Upper lobe of left lung (tissue), 4 donors: ENCODE data around the gene DNAAF3.

Experiments
- CTCF ChIP-seq, 6 experiments: fragments of 450-650 bp in 4 of 6; fragments of 200-600 bp in 2 of 6; sonication (generic) in 2 of 6; IDR thresholded peaks; one replicate each; pipeline ENCODE4 v1.5.1; 2016 to 2019; ENCODE audit warnings: antibody characterized with exemption in 6 of 6
- EP300 ChIP-seq, 4 donors: sonication (generic); formaldehyde crosslinking; IDR thresholded peaks; one replicate each; pipeline ENCODE4 v1.5.1; 2017; ENCODE audit warnings: antibody characterized with exemption in 4 of 4, control low read depth in 2 of 4
- POLR2A ChIP-seq, 4 donors: fragments of 450-650 bp; IDR thresholded peaks; one replicate each; pipeline ENCODE4 v1.5.1; 2016 to 2017; ENCODE audit warnings: antibody characterized with exemption in 4 of 4, mild to moderate bottlenecking in 2 of 4
- POLR2AphosphoS5 ChIP-seq, 2 donors: sonication (generic); formaldehyde crosslinking; IDR thresholded peaks; one replicate each; pipeline ENCODE4 v1.5.1; 2017; ENCODE audit warnings: antibody characterized with exemption in 2 of 2

DNA sequence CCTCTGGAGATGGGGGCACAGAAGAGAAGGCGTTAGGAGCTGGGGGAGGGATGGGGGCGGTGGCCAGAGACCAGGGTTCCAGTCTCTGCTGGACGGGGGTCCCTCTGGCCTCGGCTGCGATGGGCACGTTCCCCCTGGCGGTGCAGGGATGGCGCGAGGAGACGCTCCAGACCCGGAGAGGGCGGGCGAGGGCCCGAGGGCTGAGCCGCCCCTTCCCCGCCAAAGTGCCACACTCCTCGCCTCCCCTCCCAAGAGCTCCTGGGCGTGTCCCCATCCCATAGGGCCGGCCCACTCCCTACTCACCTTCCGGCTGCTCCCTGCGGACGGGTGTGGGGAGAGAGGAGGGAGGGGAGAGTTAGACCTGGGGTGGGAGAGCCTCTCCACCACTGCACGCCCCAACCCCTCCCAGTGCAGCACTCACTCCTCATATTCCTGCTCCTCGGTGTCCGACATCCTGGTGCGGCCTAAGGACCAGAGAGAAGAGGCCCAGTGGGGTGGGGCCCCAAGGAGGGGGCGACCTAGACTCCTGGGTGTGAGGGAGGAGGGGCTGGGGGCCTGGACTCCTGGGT, 19.6 kb downstream of the DNAAF3 start:
- TF ChIP-seq CTCF (IDR thresholded peaks at IDR 0.05): no peak
- no peak for TF ChIP-seq POLR2AphosphoS5 (IDR thresholded peaks at IDR 0.05)
- TF ChIP-seq POLR2A (IDR thresholded peaks at IDR 0.05): no peak
- no peak for TF ChIP-seq EP300 (IDR thresholded peaks at IDR 0.05)
